Measurements from ENCODE around the gene SS18L1. TPM values are rescaled to one million over a fixed set of nuclear protein-coding genes. Genes with fewer than 3 reads are reported as not detected.

SS18L1 gene
- total and polyA plus RNA-seq, 2 experiments from 2014 or later: 6.5 to 32.6 TPM

GRCh38 chr20:62142252-62143080 is 1.1 kb upstream of the SS18L1 start (continued):
- TF ChIP-seq, protein P1, sequence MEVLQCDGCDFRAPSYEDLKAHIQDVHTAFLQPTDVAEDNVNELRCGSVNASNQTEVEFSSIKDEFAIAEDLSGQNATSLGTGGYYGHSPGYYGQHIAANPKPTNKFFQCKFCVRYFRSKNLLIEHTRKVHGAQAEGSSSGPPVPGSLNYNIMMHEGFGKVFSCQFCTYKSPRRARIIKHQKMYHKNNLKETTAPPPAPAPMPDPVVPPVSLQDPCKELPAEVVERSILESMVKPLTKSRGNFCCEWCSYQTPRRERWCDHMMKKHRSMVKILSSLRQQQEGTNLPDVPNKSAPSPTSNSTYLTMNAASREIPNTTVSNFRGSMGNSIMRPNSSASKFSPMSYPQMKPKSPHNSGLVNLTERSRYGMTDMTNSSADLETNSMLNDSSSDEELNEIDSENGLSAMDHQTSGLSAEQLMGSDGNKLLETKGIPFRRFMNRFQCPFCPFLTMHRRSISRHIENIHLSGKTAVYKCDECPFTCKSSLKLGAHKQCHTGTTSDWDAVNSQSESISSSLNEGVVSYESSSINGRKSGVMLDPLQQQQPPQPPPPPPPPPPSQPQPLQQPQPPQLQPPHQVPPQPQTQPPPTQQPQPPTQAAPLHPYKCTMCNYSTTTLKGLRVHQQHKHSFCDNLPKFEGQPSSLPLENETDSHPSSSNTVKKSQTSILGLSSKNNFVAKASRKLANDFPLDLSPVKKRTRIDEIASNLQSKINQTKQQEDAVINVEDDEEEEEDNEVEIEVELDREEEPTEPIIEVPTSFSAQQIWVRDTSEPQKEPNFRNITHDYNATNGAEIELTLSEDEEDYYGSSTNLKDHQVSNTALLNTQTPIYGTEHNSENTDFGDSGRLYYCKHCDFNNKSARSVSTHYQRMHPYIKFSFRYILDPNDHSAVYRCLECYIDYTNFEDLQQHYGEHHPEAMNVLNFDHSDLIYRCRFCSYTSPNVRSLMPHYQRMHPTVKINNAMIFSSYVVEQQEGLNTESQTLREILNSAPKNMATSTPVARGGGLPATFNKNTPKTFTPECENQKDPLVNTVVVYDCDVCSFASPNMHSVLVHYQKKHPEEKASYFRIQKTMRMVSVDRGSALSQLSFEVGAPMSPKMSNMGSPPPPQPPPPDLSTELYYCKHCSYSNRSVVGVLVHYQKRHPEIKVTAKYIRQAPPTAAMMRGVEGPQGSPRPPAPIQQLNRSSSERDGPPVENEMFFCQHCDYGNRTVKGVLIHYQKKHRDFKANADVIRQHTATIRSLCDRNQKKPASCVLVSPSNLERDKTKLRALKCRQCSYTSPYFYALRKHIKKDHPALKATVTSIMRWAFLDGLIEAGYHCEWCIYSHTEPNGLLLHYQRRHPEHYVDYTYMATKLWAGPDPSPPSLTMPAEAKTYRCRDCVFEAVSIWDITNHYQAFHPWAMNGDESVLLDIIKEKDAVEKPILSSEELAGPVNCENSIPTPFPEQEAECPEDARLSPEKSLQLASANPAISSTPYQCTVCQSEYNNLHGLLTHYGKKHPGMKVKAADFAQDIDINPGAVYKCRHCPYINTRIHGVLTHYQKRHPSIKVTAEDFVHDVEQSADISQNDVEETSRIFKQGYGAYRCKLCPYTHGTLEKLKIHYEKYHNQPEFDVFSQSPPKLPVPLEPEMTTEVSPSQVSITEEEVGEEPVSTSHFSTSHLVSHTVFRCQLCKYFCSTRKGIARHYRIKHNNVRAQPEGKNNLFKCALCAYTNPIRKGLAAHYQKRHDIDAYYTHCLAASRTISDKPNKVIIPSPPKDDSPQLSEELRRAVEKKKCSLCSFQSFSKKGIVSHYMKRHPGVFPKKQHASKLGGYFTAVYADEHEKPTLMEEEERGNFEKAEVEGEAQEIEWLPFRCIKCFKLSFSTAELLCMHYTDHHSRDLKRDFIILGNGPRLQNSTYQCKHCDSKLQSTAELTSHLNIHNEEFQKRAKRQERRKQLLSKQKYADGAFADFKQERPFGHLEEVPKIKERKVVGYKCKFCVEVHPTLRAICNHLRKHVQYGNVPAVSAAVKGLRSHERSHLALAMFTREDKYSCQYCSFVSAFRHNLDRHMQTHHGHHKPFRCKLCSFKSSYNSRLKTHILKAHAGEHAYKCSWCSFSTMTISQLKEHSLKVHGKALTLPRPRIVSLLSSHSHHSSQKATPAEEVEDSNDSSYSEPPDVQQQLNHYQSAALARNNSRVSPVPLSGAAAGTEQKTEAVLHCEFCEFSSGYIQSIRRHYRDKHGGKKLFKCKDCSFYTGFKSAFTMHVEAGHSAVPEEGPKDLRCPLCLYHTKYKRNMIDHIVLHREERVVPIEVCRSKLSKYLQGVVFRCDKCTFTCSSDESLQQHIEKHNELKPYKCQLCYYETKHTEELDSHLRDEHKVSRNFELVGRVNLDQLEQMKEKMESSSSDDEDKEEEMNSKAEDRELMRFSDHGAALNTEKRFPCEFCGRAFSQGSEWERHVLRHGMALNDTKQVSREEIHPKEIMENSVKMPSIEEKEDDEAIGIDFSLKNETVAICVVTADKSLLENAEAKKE (CRISPR knock-in tag; IDR thresholded peaks at IDR 0.05): no peak
- no peak for TF ChIP-seq ZNF331 (CRISPR knock-in tag; IDR thresholded peaks at IDR 0.05; ENCODE audit: low read depth)
- TF ChIP-seq STAT1 (IDR thresholded peaks at IDR 0.05; ENCODE audit: unreplicated experiment): no peak
- no peak for TF ChIP-seq NANOG (IDR thresholded peaks at IDR 0.05; ENCODE audit: borderline replicate concordance)

GRCh38 chr20:62143957-62144825 is 622 bp downstream of the SS18L1 start:
- peak overlapping the region; percentile 83 for H3K4me3 ChIP-seq
- peaks cover 27% of the 10 kb centered on the region for H3K27me3 Mint-ChIP-seq (ENCODE audit: insufficient read depth, low read depth, poor library complexity)
- H3K27me3 ChIP-seq (ENCODE audit: insufficient read depth): no peaks in the 10 kb centered on the region
- DNase-seq (ENCODE audit: low spot score) (peak; percentile 74), ATAC-seq (peak; percentile 38)
- no peak overlapping the region; the same call in 1 of the 2 replicates for H3K27ac Mint-ChIP-seq
- H3K36me3 Mint-ChIP-seq (ENCODE audit: low read depth): peaks cover 47% of the 10 kb centered on the region
- peak overlapping the region; percentile 84 for H3K4me3 Mint-ChIP-seq
- peak overlapping the region; percentile 98 for H3K4me2 ChIP-seq
- no peak overlapping the region for H2AFZ ChIP-seq
- H3K9me2 ChIP-seq (ENCODE audit: insufficient read depth): no peaks in the 10 kb centered on the region
- H3K4me1 ChIP-seq (ENCODE audit: insufficient read depth): peaks cover 12% of the 10 kb centered on the region
- H3K36me3 ChIP-seq (ENCODE audit: insufficient read depth): peaks cover 17% of the 10 kb centered on the region
- H3K9me3 Mint-ChIP-seq: no peaks in the 10 kb centered on the region; the same call in 2 of the 3 replicates
- no peak overlapping the region for H3K27ac ChIP-seq (ENCODE audit: low read depth)
- H3K4me1 Mint-ChIP-seq: peaks cover 35% of the 10 kb centered on the region
- H3K79me2 ChIP-seq (replicated peaks; ENCODE audit: insufficient read depth): peaks cover 84% of the 10 kb centered on the region
- peaks cover 48% of the 10 kb centered on the region for H4K20me1 ChIP-seq (replicated peaks; ENCODE audit: insufficient read depth)
- peaks cover 18% of the 10 kb centered on the region for H3F3A ChIP-seq (replicated peaks; ENCODE audit: low read depth)
- no peak for TF ChIP-seq STAT1 (IDR thresholded peaks at IDR 0.05; ENCODE audit: unreplicated experiment)
- TF ChIP-seq, protein P2, sequence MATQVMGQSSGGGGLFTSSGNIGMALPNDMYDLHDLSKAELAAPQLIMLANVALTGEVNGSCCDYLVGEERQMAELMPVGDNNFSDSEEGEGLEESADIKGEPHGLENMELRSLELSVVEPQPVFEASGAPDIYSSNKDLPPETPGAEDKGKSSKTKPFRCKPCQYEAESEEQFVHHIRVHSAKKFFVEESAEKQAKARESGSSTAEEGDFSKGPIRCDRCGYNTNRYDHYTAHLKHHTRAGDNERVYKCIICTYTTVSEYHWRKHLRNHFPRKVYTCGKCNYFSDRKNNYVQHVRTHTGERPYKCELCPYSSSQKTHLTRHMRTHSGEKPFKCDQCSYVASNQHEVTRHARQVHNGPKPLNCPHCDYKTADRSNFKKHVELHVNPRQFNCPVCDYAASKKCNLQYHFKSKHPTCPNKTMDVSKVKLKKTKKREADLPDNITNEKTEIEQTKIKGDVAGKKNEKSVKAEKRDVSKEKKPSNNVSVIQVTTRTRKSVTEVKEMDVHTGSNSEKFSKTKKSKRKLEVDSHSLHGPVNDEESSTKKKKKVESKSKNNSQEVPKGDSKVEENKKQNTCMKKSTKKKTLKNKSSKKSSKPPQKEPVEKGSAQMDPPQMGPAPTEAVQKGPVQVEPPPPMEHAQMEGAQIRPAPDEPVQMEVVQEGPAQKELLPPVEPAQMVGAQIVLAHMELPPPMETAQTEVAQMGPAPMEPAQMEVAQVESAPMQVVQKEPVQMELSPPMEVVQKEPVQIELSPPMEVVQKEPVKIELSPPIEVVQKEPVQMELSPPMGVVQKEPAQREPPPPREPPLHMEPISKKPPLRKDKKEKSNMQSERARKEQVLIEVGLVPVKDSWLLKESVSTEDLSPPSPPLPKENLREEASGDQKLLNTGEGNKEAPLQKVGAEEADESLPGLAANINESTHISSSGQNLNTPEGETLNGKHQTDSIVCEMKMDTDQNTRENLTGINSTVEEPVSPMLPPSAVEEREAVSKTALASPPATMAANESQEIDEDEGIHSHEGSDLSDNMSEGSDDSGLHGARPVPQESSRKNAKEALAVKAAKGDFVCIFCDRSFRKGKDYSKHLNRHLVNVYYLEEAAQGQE (IDR thresholded peaks at IDR 0.05; ENCODE audit: unreplicated experiment): no peak
